ACC112 (cell line): ENCODE data around the gene PSMG2.

Source experiments
- H2AFZ ChIP-seq: fragments of 200-600 bp; sonication (generic); one replicate; pipeline ENCODE4 v1.6.0; 2017; ENCODE audit warnings: antibody characterized with exemption, low read length; ENCODE audit not compliant: unreplicated experiment
- H3K27ac ChIP-seq: fragments of 200-600 bp; sonication (generic); 2 replicates; pipeline ENCODE4 v1.5.1; 2014; ENCODE audit warnings: low read depth, mild to moderate bottlenecking, antibody characterized with exemption, low read length, moderate library complexity
- H3K27me3 ChIP-seq: fragments of 200-600 bp; sonication (generic); 2 replicates; pipeline ENCODE4 v1.6.1; 2014; ENCODE audit warnings: mild to moderate bottlenecking, antibody characterized with exemption, low read length, moderate library complexity, mixed read lengths; ENCODE audit not compliant: insufficient read depth
- H3K36me3 ChIP-seq: fragments of 200-600 bp; sonication (generic); 2 replicates; pipeline ENCODE4 v1.6.1; 2016; ENCODE audit warnings: mild to moderate bottlenecking, antibody characterized with exemption, low read length, moderate library complexity, mixed read lengths; ENCODE audit not compliant: insufficient read depth
- H3K4me1 ChIP-seq: fragments of 200-600 bp; sonication (generic); one replicate; pipeline ENCODE4 v1.6.1; 2016; ENCODE audit warnings: low read length, mixed read lengths; ENCODE audit not compliant: insufficient read depth, unreplicated experiment, control insufficient read depth
- H3K4me3 ChIP-seq: fragments of 200-600 bp; sonication (generic); 2 replicates; pipeline ENCODE4 v1.5.1; 2014; ENCODE audit warnings: mild to moderate bottlenecking, low read depth, low read length
- H3K79me2 ChIP-seq: fragments of 200-600 bp; sonication (generic); one replicate; pipeline ENCODE4 v1.6.0; 2016; ENCODE audit warnings: low read length; ENCODE audit not compliant: control insufficient read depth, unreplicated experiment, insufficient read depth

PSMG2 gene

GRCh38 chr18:12686100-12686499 is 16.7 kb upstream of the PSMG2 start:
- no peaks in the 10 kb centered on the region for H3K27me3 ChIP-seq
- H3K4me3 ChIP-seq: no peak overlapping the region
- H3K4me1 ChIP-seq: no peaks in the 10 kb centered on the region
- no peak overlapping the region for H3K27ac ChIP-seq
- no peaks in the 10 kb centered on the region for H3K36me3 ChIP-seq
- no peaks in the 10 kb centered on the region for H3K79me2 ChIP-seq
- no peak overlapping the region for H2AFZ ChIP-seq

GRCh38 chr18:12689256-12689850 is 13.5 kb upstream of the PSMG2 start:
- Histone ChIP-seq H3K79me2 (no peaks in the 10 kb centered on the region), H2AFZ (no peak overlapping the region)

GRCh38 chr18:12692206-12692605 is 10.6 kb upstream of the PSMG2 start:
- Histone ChIP-seq H3K27me3 (no peaks in the 10 kb centered on the region), H3K36me3 (no peaks in the 10 kb centered on the region; the same call in 1 of the 2 replicates), H2AFZ (no peak overlapping the region)

More at GRCh38 chr18:12689256-12689850, 13.5 kb upstream of the PSMG2 start:
- Histone ChIP-seq H3K4me3 (no peak overlapping the region), H3K36me3 (no peaks in the 10 kb centered on the region), H3K27ac (no peak overlapping the region), H3K27me3 (no peaks in the 10 kb centered on the region), H3K4me1 (no peaks in the 10 kb centered on the region)

GRCh38 chr18:12694032-12694431 is 8.8 kb upstream of the PSMG2 start:
- H3K27ac ChIP-seq: no peak overlapping the region
- H3K36me3 ChIP-seq: peaks cover 3% of the 10 kb centered on the region
- H3K79me2 ChIP-seq: no peaks in the 10 kb centered on the region
- no peak overlapping the region for H3K4me3 ChIP-seq
- H2AFZ ChIP-seq: no peak overlapping the region
- H3K27me3 ChIP-seq: no peaks in the 10 kb centered on the region
- H3K4me1 ChIP-seq: no peaks in the 10 kb centered on the region

More at GRCh38 chr18:12692206-12692605, 10.6 kb upstream of the PSMG2 start:
- Histone ChIP-seq H3K4me3 (no peak overlapping the region), H3K79me2 (no peaks in the 10 kb centered on the region), H3K27ac (no peak overlapping the region), H3K4me1 (no peaks in the 10 kb centered on the region)

- Histone ChIP-seq H3K27ac (no peak overlapping the region), H3K27me3 (no peaks in the 10 kb centered on the region), H2AFZ (no peak overlapping the region), H3K79me2 (peaks cover 43% of the 10 kb centered on the region), H3K4me1 (peaks cover 29% of the 10 kb centered on the region), H3K36me3 (peaks cover 5% of the 10 kb centered on the region), H3K4me3 (no peak overlapping the region)
Observed at GRCh38 chr18:12699747-12700146, 3.1 kb upstream of the PSMG2 start.

GRCh38 chr18:12701161-12701560 is 1.7 kb upstream of the PSMG2 start:
- H3K4me1 ChIP-seq: peaks cover 30% of the 10 kb centered on the region
- peak overlapping the region; percentile 98 for H2AFZ ChIP-seq
- no peak overlapping the region for H3K27ac ChIP-seq
- H3K4me3 ChIP-seq: peak overlapping the region; percentile 92
- peaks cover 56% of the 10 kb centered on the region for H3K79me2 ChIP-seq
- H3K36me3 ChIP-seq: peaks cover 5% of the 10 kb centered on the region
- H3K27me3 ChIP-seq: no peaks in the 10 kb centered on the region

- H3K27me3 ChIP-seq: no peaks in the 10 kb centered on the region
- peak overlapping the region; percentile 92 for H3K4me3 ChIP-seq
- peaks cover 65% of the 10 kb centered on the region for H3K79me2 ChIP-seq
- H3K27ac ChIP-seq: peak overlapping the region; percentile 91
- peaks cover 30% of the 10 kb centered on the region for H3K4me1 ChIP-seq
- peak overlapping the region; percentile 98 for H2AFZ ChIP-seq
- peaks cover 16% of the 10 kb centered on the region for H3K36me3 ChIP-seq
Observed at GRCh38 chr18:12703096-12703567, 290 bp downstream of the PSMG2 start.

- Histone ChIP-seq H2AFZ (peak overlapping the region; percentile 98), H3K4me1 (peaks cover 30% of the 10 kb centered on the region), H3K27ac (peak overlapping the region; percentile 91), H3K27me3 (no peaks in the 10 kb centered on the region), H3K36me3 (peaks cover 16% of the 10 kb centered on the region), H3K4me3 (peak overlapping the region; percentile 92), H3K79me2 (peaks cover 65% of the 10 kb centered on the region)
Observed at GRCh38 chr18:12703664-12704063, 822 bp downstream of the PSMG2 start.

- no peaks in the 10 kb centered on the region for H3K4me1 ChIP-seq
- H3K79me2 ChIP-seq: peaks cover 11% of the 10 kb centered on the region
- H2AFZ ChIP-seq: no peak overlapping the region
- peaks cover 27% of the 10 kb centered on the region for H3K36me3 ChIP-seq
- H3K27me3 ChIP-seq: no peaks in the 10 kb centered on the region
- H3K27ac ChIP-seq: no peak overlapping the region
- no peak overlapping the region for H3K4me3 ChIP-seq
Observed at GRCh38 chr18:12711446-12711845, 8.6 kb downstream of the PSMG2 start.

- peaks cover 26% of the 10 kb centered on the region for H3K36me3 ChIP-seq
- no peaks in the 10 kb centered on the region for H3K27me3 ChIP-seq
Observed at GRCh38 chr18:12721495-12722275, 18.8 kb downstream of the PSMG2 start.

GRCh38 chr18:12722731-12723130 is 19.9 kb downstream of the PSMG2 start:
- Histone ChIP-seq H3K4me3 (no peak overlapping the region), H3K79me2 (no peaks in the 10 kb centered on the region), H3K4me1 (no peaks in the 10 kb centered on the region), H3K36me3 (peaks cover 26% of the 10 kb centered on the region), H3K27me3 (no peaks in the 10 kb centered on the region), H2AFZ (no peak overlapping the region), H3K27ac (no peak overlapping the region)

More at GRCh38 chr18:12721495-12722275, 18.8 kb downstream of the PSMG2 start:
- Histone ChIP-seq H2AFZ (no peak overlapping the region), H3K4me3 (no peak overlapping the region), H3K4me1 (no peaks in the 10 kb centered on the region), H3K79me2 (no peaks in the 10 kb centered on the region), H3K27ac (no peak overlapping the region)
